Activated CD8-positive, alpha-beta memory T cell treated with anti-CD3 and anti-CD28 coated beads for 1 hour (primary cell): Measurements from ENCODE around the gene GDAP1L1.

Source experiments
- DNase-seq, 2 donors: peaks; one replicate each; pipeline ENCODE4 v3.0.0-alpha.2; 2020; ENCODE audit warnings: low read depth in 1 of 2; ENCODE audit errors: extremely low read depth in 1 of 2

The GDAP1L1 gene

DNA sequence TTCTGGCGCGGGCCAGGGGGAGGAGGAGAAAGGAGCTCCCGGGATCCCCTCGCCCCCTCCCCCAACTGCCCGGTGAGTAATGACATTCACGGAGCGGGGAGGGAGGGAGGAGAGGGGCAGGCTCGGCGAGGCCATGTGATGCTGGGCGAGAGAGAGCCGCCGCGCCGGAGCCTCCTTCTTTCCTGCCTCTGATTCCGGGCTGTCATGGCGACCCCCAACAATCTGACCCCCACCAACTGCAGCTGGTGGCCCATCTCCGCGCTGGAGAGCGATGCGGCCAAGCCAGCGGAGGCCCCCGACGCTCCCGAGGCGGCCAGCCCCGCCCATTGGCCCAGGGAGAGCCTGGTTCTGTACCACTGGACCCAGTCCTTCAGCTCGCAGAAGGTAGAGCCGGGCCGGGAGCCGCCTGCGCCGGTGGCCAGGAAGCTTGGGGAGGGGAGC lies at the start of gene GDAP1L1:
TSS of gene GDAP1L1 (plus strand) at position 178 of the 441 bp plus-strand sequence. CDS start at position 205, 27 bp downstream.
- no peak for DNase-seq

DNA sequence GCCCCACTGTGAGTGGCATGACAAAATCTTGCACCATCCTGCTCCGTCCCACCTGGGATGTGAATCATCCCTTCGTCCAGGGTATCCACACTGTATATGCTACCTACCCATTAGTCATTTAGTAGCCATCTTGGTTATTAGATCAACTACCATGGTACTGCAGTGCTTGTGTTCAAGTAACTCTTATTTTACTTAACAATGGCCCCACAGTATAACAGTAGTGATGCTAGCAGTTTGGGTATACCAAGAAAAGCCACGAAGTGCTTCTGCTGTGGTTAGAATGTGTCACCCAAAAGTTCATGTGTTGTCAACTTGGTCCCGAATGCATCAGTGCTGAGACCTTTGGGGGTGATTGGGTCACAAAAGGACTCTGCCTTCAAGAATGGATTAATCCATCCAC lies 48.2 kb upstream of the GDAP1L1 start:
- DNase-seq: no peak

GRCh38 chr20:44199877-44200276 lies 47.2 kb upstream of the GDAP1L1 start:
- DNase-seq: no peak

DNA sequence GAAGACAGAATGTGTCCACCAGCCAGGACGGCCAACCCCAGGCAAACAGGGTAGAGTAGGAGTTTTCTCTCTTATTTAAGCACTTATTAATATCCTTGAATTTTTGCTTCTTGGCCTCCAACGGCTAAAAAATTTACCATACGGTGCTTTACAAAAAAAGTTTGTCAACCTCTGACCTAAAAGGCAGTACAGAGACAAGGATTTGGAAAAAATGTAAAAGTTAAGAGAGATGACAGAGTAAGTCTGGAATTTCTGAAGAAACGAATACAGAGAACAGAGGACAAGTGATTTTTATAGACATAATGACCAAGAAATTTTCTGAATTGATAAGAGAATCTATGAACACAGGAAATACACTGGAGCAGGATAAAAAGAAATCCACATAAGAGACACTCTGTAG lies 46.7 kb upstream of the GDAP1L1 start:
- DNase-seq: no peak

- no peak for DNase-seq
Observed at GRCh38 chr20:44200983-44201382, 46.1 kb upstream of the GDAP1L1 start.

DNA sequence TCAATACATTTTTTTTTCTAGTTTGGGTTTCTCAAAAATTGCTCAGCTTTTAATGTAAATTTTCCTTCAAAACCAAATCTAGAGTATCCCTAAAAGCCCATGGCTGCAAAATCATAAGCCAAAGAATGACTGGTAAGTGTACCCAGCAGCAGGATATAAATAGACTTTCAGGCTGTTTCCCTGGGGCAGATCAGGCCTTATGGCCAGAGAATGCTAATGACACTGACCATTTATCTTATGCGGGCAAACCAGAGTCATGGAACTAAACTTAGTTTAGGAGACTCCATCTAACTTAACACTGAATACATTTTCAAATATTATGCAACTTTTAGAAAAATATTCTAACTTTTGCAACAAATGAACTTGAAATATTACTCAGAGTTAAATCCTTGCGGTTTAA lies 43.9 kb upstream of the GDAP1L1 start:
- no peak for DNase-seq

DNA sequence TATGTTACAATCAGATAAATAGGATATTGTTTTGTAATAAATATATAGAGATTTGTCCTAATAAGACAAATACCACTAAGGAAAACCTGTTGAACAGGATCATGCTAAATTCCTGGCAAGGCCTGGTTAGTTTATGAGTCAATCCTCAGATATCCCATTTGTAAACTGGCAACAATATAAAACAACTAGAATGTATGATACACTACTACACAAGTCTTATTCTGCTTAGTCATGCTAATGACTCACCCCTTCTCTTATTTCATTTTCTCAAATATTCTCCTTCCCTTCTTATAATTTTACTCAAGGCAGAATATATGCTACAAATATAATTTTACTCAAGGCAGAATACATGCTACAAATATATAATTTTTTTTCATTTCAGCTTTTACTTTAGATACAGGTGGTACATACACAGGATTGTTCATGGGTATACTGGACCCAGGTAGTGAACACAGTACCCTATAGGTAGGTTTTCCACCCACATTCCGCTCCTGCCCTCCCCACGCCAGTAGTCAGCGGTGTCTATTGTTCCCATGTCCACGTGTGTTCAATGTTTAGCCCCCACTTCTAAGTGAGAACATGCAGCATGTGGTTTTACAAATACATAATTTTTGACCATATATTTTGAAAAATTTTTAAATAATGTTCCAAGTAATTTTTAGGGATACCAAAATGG lies 42.8 kb upstream of the GDAP1L1 start:
- DNase-seq: no peak

- no peak for DNase-seq
Observed at GRCh38 chr20:44204832-44205215, 42.3 kb upstream of the GDAP1L1 start.

GRCh38 chr20:44206132-44206531 lies 41.0 kb upstream of the GDAP1L1 start:
- DNase-seq: no peak

DNA sequence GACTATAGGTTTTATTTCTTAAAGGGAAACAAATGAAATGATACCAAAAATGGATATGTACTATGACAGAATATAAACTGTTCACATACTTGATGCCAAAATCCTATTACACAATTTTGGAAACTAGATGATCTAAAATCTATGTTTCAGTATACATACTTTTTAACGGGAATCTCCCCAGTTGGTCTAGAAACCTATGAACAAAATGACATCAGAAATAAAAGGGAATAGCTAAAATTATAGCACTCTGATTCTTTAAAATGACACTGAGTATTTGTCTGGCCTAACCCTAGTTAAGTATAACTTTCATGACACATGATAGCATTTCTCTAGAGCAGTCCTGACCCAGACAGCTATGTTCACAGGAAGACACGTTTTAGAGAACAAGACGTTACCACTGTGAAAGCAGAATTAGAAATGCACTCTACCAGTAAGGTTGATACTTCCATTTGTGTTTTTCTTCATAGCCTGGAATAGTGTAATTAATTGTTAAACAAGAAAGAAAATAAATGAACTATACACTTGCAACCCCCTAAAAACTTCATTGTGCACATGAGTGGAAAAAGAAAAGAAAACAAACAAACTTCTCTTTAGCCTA lies 39.9 kb upstream of the GDAP1L1 start:
- no peak for DNase-seq

- no peak for DNase-seq
Observed at GRCh38 chr20:44208165-44208564, 38.9 kb upstream of the GDAP1L1 start.

DNA sequence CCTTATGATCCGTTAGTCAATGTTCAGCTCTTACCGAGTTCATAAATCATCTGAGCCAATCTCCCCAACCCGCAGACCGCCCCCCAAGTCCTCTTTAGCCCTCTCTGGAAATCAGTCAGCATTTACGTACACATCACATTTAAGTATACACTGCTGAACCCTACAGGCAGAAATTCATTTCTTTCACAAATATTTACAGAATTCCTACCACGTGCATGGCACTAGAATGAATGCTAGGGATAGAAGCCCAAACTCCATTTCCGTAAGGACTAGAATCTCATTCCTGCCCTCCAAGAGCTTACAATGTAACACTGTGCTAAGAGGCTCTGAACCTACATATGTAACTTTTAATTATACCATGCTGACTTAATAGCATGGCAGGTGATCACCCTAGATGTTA lies 38.3 kb upstream of the GDAP1L1 start:
- DNase-seq: no peak

DNA sequence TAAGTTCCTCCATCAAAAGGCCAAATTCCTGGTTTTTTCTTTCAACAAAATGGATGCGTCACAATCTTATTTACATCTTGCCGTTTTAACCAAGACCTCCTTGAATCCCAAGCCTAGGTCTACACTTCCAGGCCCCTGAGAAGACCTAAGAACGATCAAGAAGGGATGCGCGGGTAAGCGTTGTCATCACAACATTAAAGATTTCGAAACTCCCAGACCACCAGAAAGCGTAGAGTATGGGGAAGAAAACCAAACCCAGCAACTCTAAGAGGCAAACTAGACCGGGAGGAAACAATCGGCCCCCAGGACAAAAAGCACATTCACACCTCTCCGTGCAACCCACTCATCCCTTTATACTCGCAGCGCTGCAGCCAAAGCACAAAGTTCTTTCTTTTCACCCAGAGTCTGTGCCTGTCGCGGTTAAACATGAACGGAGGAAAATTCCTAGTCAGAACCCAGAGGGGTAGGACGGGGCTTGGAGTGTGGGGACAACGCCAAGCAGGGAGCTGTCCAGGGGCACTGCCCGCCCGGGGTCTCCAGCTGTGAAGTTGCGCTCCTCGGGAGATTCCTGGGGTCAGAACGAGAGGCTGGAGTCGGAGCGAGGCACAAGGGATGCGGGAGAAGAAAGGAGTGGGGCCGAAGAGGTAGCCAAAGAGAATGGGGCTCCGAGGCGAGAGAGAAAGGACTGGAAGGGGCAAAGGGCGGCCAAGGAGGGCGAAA lies 37.3 kb upstream of the GDAP1L1 start:
- DNase-seq: no peak

DNA sequence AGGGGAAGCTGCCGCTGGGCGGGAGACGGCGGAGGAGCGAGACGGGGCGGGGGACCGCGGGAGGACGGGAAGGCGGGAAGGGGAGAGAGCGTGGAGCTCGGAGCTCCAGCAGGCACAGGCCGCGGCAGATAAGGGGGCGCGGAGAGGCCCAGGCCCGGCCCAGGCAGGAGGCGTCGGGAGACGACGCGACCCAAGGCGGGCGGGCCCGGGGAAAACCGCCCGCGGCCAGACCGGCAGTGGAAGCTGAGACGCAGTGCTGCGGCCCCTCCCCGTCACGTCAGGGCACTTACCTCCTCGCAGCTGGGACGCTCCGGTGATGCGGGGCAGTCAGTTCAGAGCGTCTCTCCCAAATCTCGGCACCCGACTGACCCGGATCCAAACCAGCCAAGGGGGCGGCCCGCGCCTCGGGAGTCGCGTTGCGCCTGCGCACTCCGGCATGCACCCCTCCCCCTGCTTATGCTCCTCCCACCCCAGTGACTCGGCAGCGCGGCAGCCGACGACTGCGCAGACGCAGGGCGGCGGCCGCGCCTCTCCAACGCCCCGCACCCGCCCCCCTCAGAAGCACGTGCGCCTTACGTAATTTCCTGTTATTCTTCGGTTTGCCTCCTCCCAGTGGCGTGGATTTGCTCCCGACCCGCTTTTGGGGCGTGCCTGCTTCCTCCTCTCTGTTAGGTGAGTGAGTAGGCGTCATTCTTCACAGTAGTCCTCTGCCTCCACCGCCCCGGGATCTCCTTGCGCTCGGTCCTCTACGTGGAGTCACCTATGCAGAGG lies 36.5 kb upstream of the GDAP1L1 start, which contains the start of gene OSER1:
TSS of gene OSER1 (minus strand) at position 366 of the 771 bp plus-strand sequence. CDS start 3,814 bp downstream, outside the sequence.
- peak; percentile 96 for DNase-seq

GRCh38 chr20:44211177-44212039 lies 35.7 kb upstream of the GDAP1L1 start:
- no peak for DNase-seq

DNA sequence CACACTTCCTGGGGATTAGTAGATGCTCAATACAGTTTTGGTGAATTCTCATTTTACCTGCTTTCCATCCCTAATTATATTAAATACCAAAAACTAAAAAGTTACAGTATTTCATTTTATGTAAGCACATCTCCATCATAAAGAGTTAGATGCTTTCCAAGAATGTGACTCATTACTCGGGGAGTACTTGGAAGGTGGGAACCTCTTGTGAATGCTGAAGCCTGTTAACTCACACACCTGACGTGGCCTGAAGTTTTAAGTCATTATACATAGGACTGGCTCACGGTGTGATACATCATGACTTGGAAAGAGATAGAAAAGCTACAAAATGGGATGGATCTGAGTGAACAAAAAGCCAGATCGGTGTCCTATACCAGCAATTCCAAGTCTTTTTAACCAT lies 34.3 kb upstream of the GDAP1L1 start:
- no peak for DNase-seq

DNA sequence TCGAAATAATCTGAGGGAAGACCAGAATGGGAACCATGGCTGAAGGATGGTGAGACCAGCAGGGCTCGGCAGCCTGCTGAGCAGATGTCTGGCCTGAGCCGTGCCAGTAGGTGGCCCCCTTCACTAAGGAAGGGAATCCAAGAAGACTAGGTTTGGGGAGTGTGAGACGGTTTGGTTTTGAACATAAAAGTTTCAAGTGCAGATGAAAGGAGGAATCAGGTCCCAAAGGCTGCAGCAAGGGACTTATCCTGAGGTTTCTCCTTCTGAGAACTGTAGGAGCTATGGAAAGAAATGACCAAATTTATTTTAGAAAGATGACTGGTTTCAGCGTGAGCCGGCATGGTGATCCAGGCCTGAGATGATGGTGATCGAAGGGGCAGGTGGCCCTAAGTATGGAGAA lies 32.0 kb upstream of the GDAP1L1 start:
- peak; percentile 42 to 64 for DNase-seq

- DNase-seq: peak; percentile 23 to 49
Observed at GRCh38 chr20:44217342-44218092, 29.6 kb upstream of the GDAP1L1 start.

DNA sequence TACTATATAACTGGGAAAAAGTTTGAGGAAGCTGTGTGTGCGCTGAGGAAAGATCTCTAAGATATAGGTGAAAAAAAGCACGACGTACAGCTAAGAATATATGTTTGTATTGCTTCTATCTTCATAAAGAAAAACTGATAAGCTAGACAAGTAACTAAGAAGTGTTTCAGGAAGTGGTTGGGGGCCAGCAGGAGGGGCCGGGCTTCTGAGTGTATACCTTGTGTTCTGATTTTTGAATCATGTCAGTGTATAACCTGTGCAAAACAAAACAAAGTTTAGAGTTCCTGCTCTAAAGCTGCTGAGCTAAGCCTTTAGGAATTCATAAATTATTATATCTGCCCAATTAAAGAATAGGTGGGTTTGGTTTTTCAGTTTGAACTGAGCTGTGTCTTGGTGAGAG lies 28.7 kb upstream of the GDAP1L1 start:
- peak in 1 of 2 donors; percentile 26 for DNase-seq
